NCI-H2196 (cell line): Measurements from ENCODE around the gene OR14A2.
"Not testable (repeated sequence)": the region's sequence is repeated elsewhere in the genome, so short reads cannot be mapped to it uniquely, and the experiment has no call there.

ENCODE experiments used
- DNase-seq: peaks from one replicate; lab custom pipeline; 2025; ENCODE audit not compliant: unreplicated experiment; lab: John Stamatoyannopoulos, UW

OR14A2 gene

DNA sequence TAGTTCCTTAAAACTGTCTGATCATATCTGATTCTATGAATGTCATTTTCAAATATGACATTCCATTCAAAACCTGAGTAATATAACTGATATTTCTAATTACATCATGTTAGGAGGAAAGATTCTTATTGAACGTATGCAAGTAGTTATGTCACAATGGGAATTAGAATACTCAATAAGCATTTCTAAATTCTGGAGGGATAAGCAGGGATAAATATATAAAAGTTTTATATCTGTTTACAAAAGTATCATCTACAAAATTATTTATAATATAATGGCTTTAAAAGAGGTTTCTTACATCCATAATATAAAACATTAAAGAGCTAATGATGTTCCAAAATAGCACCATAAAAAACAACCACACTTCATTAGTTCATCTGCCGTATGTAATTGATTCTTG lies at the start of gene OR14A2:
Gene OR14A2, minus strand, starts transcription at position 101 of the 400 bp plus-strand sequence.
- DNase-seq, result no peak

DNA sequence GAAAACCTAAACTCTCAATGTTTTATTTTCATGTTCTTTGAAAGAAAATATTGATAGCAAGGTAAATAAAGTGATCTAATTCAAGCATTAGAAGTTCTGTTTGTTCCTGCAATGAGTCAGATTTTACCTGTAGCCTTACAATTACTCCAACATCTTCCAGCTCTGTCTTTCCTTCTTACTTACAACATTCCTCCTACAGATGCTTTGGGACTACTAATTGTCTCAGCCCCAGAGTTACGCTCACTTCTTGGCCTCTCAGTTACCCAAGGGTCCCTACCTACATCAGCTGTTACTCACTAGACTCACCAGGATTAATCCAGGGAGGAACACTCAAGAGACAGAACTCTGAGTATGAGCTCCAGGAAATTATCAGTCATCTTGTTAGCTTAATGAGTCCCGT lies 49.6 kb upstream of the OR14A2 start:
- DNase-seq, result no peak

DNA sequence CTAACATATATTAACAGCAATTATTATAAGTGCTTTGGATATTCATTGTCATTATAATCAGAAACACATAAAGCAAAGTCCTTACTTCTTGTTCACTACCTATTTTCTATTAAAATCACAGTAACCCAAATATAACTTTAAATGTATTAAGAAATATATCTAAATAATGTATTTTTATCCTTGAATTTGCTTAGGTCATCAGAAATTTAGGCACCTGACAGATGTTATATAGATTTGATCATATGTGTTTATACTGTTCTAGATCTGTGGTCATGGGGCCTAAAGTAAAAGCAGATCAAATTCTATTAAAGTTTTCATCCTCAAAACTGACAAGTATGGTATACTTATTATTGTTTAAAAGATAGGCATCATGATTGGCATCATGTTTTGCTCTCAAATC lies 21.7 kb upstream of the OR14A2 start:
- DNase-seq, result no peak

DNA sequence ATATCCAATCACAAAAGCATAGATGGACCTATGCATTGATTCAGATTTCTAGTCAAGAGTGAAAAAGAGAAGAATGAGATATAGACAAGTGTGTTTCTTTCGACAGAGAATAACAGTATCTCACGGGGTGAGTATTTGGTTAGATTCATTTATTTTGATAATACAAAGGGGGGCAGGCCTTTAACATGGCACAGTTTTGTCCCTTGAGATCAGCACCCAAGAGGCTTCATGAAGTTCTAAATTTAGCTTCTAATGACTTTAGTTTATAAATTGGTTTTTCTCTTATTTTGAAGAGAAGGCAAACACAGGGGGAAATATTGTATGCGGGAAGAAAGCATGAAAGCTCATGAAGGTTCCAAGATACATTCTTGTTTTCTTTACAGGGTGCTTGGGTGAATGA lies 12.5 kb upstream of the OR14A2 start, which contains the start of gene OR1C1:
Gene OR1C1, minus strand, starts transcription at position 101 of the 400 bp plus-strand sequence. CDS start 2,150 bp downstream, outside the sequence.
- DNase-seq, result no peak

DNA sequence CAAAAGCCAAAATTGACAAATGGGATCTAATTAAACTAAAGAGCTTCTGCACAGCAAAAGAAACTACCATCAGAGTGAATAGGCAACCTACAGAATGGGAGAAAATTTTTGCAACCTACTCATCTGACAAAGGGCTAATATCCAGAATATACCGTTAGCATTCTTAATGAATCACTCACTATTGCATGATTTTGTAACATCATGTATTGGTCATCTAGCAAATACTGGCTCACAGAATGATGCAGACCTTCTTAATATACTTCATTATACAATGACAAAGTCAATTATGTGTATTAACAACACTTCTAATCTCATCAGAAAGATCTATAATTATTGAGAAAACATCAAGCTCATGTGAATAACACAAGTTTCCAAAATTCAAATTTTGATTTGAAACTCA lies 6.4 kb upstream of the OR14A2 start:
- DNase-seq, result not testable (repeated sequence)

DNA sequence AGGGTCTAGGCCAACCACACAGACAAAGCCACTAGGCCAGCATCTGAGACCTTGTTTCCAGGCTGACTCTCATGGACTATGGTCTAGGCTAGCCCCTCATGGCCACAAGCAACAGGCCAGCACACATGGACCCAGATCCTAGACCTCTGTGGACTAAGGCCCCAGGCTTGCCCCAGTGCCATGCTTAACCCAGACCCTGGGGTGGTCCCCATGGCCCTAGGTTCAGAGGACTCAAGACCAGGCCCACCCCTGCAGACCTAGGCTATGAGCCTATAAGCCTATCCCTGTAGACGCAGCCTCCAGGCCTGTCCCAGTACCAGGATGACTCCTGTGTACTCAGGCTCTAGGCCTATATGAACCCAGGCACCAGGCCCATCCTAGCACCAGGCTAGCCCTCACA lies 1.9 kb upstream of the OR14A2 start:
- DNase-seq, result no peak

DNA sequence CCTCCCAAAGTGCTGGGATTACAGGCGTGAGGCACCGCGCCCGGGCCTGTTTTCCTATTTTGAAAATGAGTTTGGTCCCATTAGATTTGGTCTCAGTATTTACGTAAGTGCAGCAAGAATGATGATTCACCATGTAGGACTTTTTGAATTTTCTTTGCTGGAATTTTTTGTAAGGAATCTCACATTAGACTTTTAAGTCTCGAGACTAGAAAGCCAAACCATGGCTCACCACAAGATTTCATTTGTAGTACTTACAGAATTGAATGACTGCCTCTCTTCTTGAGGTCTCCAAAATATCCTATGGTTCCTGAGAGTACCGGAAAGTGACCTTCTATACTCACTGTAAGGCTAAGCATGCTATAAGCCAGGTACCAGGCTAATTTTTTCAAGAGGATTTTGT lies 325 bp downstream of the OR14A2 start:
- no peak for DNase-seq

DNA sequence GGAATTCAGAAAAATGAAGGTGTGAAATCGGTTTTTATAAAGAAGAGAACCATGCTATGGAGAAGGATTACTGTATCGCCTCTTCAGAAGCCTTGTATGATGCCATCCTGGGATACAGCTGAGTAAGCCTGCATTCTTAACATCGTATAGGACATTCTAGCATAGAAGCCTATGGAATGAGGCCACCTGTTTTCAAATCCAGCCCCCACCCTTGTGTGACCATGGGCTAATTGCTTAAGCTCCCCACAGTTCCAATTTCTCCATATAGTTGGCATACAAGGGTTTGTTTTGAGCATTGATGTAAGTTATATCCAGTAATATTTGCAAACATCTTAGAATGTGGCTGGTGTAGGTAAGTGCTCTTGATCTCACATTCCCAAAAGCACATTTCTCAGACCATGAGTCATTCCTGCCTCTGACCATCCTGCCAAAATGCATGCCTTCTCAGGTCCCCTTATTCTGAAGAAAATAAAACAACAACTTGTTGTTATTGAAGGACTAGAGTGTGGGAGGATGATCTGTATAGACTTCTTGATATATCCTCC lies 1.5 kb downstream of the OR14A2 start:
- DNase-seq, result no peak

DNA sequence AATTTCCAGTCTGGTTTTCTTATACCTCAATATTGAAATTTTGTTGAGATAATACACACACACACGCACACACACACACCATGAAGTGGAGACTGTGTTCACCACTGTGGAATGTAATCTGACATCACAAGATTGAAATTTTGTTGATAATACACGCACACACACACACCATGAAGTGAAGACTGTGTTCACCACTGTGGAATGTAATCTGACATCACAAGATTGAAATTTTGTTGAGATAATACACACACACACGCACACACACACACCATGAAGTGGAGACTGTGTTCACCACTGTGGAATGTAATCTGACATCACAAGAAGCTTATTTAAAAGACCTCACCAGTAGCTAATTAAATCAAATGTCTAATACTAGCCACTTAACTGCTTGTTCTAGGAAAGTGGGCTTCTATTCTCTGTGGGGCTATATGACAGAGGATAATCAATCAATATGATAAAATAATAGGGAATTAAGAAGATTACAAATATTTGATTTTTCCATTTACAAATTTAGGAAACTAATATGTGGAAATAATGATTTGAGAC lies 5.7 kb downstream of the OR14A2 start:
- not testable (repeated sequence) for DNase-seq

DNA sequence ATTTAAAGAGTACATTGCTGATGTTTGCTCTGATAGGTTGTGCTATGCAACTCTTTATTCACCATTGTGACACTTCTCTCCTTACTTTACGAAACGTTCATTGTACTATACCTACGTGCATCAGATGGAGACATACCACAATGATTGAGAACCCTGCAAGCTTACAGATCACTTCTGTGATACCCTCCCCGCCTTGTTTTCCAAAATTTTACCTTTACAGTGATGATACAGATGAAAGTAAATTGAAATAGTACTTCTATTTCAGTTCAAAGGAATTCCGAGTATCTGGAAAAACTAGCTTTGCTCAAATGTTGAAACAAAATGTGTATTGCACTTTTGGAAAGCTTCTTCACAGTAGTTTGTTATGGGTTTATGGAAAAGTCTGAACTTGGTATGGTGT lies 6.2 kb downstream of the OR14A2 start:
- DNase-seq, result no peak

DNA sequence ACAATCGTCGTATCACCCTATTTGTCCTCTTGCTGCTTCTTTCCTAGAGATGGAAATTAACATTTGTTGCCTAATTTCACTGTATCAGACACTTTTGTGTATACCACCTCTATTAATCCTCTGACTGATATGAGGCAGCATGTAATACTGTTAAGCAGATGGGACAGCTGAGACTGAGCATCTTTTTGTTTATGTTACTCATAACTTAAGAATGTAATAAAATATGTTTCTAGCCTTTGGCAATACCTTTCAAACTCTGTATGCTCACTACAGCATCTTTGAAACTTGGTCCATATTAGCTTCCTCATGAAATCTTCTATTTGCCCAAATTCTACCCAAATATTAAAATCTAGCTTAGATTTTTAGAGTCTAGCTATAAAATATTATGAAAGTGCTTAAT lies 7.2 kb downstream of the OR14A2 start:
- no peak for DNase-seq

DNA sequence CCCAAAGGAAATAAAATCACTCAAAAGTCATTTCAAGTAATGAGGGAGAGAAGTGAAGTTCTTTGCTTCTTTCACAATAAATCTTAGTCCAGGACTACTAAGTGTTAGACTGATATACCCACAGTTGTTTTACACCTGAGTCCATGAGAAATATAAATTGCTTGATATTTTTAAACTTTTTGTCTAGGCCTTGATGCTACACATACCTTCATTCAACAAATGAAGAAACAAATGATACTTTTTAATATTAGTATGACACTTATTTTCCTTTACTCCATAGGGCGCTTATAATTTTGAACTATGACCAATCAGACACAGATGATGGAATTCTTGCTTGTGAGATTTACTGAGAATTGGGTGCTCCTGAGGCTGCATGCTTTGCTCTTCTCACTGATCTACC lies 9.6 kb downstream of the OR14A2 start, which contains the start of gene OR14K1:
Gene OR14K1, plus strand, starts transcription at position 301 of the 400 bp plus-strand sequence. Its CDS starts 0 bp downstream, at position 301.
- DNase-seq, result no peak

DNA sequence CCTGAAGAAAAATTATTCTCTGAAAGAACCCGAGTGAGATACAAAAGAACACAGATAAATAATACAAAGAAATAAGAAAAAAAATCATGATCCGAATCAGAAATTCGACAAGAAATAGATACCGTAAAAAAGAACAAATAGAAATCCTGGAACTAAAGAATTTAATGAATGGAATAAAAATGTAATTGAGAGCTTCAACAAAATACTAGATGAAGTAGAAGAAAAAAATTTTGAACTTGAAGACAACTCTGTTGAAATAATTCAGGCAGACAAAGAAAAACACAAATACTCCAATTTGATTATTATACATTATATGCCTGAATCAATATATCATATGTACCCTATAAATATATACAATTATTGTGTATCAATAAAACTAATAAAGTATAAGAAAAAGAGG lies 26.7 kb downstream of the OR14A2 start:
- no peak for DNase-seq

DNA sequence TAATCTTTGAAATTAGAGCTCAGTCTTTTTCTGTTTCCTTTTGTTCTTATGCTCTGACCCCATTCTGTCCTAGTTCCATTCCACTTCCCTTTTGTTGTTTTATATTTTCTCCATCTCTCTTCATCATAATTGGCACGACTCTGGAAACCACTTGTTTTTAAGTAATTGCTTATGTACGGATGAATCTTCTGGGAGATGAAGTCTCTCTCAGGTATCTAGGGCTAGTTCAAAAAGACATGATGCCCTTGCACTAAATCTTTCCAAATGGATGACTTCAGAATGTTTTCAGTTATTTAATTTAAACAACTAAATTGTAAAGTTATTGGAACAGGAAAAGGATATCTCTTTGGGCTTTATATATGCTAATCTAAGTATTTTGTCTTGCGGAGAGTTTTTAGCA lies 31.4 kb downstream of the OR14A2 start, which contains the start of gene OR6F1:
Gene OR6F1, minus strand, starts transcription at position 101 of the 400 bp plus-strand sequence. CDS start 3,891 bp downstream, outside the sequence.
- no peak for DNase-seq

DNA sequence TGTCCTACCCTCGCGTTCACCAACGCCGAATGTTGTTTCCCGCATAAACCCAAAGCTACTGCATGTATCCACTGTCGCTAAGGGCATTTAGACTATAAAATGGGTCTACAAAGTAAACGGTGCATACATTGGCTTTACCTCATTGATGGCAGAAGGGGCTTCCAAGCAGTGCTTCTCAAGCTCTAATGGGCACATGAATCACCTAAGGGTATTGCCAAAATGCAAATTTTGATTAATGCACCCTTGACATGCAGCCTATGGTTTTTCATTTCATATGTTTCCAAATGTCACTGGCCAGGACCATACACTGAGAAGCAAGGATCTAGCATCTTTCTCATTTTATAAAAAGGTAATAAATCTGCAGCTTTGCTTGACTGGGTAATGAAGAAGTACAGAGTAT lies 34.2 kb downstream of the OR14A2 start:
- no peak for DNase-seq

DNA sequence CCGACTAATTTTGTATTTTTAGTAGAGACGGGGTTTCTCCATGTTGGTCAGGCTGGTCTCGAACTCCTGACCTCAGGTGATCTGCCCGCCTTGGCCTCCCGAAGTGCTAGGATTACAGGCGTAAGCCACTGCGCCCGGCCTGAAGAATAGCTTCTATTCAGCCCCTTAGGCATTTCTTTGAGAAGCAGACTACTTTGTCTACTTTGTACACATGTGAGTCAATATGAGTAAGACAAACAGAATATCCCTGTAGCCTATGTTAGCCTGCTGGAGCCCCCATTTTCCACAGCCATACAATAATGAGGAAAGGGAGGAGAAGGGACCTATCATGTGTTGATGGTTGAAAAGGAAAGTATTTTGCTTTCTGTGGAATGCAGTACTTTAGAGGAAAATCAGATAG lies 37.3 kb downstream of the OR14A2 start:
- DNase-seq, result not testable (repeated sequence)

DNA sequence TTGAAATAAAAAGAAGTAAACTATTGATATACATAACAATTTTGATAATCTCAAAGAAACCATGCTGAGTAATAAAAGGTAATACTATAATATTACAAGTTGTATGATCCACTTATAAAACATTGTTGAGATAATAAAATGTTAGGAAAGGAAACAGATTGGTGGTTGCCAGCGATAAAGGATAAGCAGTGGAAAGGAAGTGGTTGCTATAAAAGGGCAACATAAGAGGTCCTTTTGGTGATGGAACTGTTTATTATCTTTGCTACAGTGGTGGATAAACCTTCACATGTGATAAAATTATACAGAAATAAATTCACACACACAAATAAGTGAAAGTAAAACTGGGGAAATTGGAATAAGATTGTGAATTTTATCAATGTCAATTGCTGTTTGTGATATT lies 46.6 kb downstream of the OR14A2 start:
- no peak for DNase-seq

DNA sequence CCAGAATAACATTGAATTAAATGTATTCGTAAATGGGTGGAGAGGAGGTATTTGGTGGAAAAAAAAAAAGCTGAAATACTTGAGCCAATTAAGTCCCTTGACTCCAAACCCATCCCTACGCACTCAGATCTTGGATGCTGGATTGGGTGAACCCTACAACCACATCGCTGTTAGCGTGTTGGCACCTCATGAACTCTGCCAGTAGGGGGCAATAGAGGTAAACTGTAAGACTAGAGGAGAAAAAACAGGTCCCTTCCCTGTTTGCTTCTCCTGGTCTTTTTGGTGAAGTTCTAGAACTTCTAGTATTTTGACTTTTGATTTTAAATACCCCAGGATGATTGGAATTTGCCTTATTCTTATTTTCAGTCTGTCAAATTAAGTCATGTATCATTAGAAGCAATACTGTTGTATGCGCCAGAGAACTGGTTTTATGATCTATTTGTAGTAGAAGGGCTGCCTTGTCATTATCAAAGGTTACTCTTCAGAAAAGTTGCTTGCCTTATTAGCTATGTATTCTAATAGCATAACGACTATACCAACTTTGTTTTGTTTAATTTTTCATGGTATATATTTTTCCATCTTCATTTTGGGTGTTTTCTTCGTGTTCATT lies 66.5 kb downstream of the OR14A2 start:
- DNase-seq, result peak; percentile 13

DNA sequence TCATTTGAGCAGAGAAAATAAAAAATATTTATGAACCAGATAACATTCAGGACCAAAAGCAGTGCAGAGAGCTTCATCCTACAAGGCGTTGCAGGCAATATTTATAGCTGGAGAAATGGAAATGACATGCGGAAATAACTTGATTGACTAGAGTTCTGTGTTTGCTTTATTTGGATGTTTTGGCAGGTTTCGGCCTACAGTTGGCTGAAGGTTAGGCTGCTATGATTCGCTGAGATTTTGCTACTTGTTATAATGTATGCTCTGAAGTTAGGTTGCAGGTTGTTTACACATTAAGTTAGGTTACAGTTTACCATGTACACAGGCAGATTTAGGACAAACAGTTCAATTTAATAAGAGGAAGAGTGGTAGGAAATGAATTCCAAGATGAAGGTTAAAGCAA lies 67.8 kb downstream of the OR14A2 start:
- DNase-seq, result no peak

DNA sequence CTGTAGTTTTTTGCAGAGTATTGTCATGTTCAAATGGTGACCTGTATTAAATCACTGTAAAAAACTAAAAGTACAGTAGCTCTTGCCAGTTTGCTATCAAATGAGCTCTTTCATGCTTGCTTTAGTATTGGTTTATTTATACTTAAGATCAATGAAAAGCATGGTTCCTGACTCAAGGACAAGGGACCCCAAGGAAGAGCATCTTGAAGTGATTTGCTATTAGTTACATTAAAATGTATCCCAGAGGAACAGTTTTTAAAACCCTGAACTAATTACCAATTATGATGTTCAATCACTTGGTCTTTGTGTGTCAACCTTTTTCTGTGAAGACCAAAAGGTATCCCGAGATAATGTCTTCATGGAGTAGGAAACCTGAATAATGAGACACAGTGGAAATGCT lies 68.3 kb downstream of the OR14A2 start, which contains the start of gene OR13G1:
Gene OR13G1, minus strand, starts transcription at position 101 of the 400 bp plus-strand sequence. CDS start 6,698 bp downstream, outside the sequence.
- no peak for DNase-seq
